ENCODE measurements around the gene C16orf96. TPM values are rescaled to one million over a fixed set of nuclear protein-coding genes. Genes with fewer than 3 reads are reported as not detected.

Gene C16orf96
- total RNA-seq, 1 donor from 2014 or later = 0.12 TPM

GRCh38 chr16:4548124-4548523 lies 8.0 kb upstream of the C16orf96 start:
- no peaks in the 10 kb centered on the region for H3K4me1 Mint-ChIP-seq (ENCODE audit: low read depth)
- no peak for TF ChIP-seq CTCF (IDR thresholded peaks at IDR 0.05)
- H3K9me3 Mint-ChIP-seq (ENCODE audit: low read depth) = no peaks in the 10 kb centered on the region
- no peak overlapping the region for H3K27ac Mint-ChIP-seq (ENCODE audit: unreplicated experiment)
- DNase-seq (ENCODE audit: low spot score) = no peak
- H3K4me3 Mint-ChIP-seq (ENCODE audit: unreplicated experiment) = no peak overlapping the region
- H3K36me3 Mint-ChIP-seq (ENCODE audit: low read depth) = no peaks in the 10 kb centered on the region
- peaks cover 11% of the 10 kb centered on the region for H3K27me3 Mint-ChIP-seq (ENCODE audit: low read depth)

GRCh38 chr16:4550591-4550990 lies 5.5 kb upstream of the C16orf96 start:
- no peak for DNase-seq (ENCODE audit: low spot score)
- Mint-ChIP-seq H3K4me1 (ENCODE audit: low read depth) (no peaks in the 10 kb centered on the region), H3K9me3 (ENCODE audit: low read depth) (no peaks in the 10 kb centered on the region), H3K4me3 (ENCODE audit: unreplicated experiment) (no peak overlapping the region), H3K36me3 (ENCODE audit: low read depth) (no peaks in the 10 kb centered on the region), H3K27me3 (ENCODE audit: low read depth) (peaks cover 13% of the 10 kb centered on the region), H3K27ac (ENCODE audit: unreplicated experiment) (no peak overlapping the region)
- no peak for TF ChIP-seq CTCF (IDR thresholded peaks at IDR 0.05)

GRCh38 chr16:4552541-4552940 lies 3.6 kb upstream of the C16orf96 start:
- H3K4me1 Mint-ChIP-seq (ENCODE audit: low read depth) = no peaks in the 10 kb centered on the region
- no peak overlapping the region for H3K4me3 Mint-ChIP-seq (ENCODE audit: unreplicated experiment)
- no peak overlapping the region for H3K27ac Mint-ChIP-seq (ENCODE audit: unreplicated experiment)
- DNase-seq (ENCODE audit: low spot score) = no peak
- no peak for TF ChIP-seq CTCF (IDR thresholded peaks at IDR 0.05)
- no peaks in the 10 kb centered on the region for H3K36me3 Mint-ChIP-seq (ENCODE audit: low read depth)
- no peaks in the 10 kb centered on the region for H3K9me3 Mint-ChIP-seq (ENCODE audit: low read depth)
- H3K27me3 Mint-ChIP-seq (ENCODE audit: low read depth) = peaks cover 19% of the 10 kb centered on the region

GRCh38 chr16:4556580-4556979 lies 440 bp downstream of the C16orf96 start:
- TF ChIP-seq CTCF (IDR thresholded peaks at IDR 0.05) = no peak
- Mint-ChIP-seq H3K9me3 (ENCODE audit: low read depth) (no peaks in the 10 kb centered on the region), H3K36me3 (ENCODE audit: low read depth) (no peaks in the 10 kb centered on the region), H3K27me3 (ENCODE audit: low read depth) (peaks cover 16% of the 10 kb centered on the region), H3K27ac (ENCODE audit: unreplicated experiment) (no peak overlapping the region), H3K4me3 (ENCODE audit: unreplicated experiment) (no peak overlapping the region), H3K4me1 (ENCODE audit: low read depth) (no peaks in the 10 kb centered on the region)
- no peak for DNase-seq (ENCODE audit: low spot score)

GRCh38 chr16:4557973-4558372 lies 1.8 kb downstream of the C16orf96 start:
- Mint-ChIP-seq H3K4me3 (ENCODE audit: unreplicated experiment) (no peak overlapping the region), H3K4me1 (ENCODE audit: low read depth) (no peaks in the 10 kb centered on the region), H3K9me3 (ENCODE audit: low read depth) (no peaks in the 10 kb centered on the region), H3K27ac (ENCODE audit: unreplicated experiment) (no peak overlapping the region), H3K36me3 (ENCODE audit: low read depth) (no peaks in the 10 kb centered on the region), H3K27me3 (ENCODE audit: low read depth) (peaks cover 13% of the 10 kb centered on the region)
- no peak for DNase-seq (ENCODE audit: low spot score)
- TF ChIP-seq CTCF (IDR thresholded peaks at IDR 0.05) = no peak

Data from chondrocyte (in vitro differentiated cells).